CD14-positive monocyte (primary cell): ENCODE data around the gene TNFRSF4. TPM values are rescaled to one million over a fixed set of nuclear protein-coding genes. Genes with fewer than 3 reads are reported as not detected.

Source experiments
- DNase-seq, 3 donors: peaks; one replicate each; pipeline ENCODE4 v3.0.0-alpha.2; 2011 to 2022
- H2AFZ ChIP-seq: 2 replicates; pipeline ENCODE4 v1.6.0; 2012; ENCODE audit warnings: mild to moderate bottlenecking, low read depth, low read length, inconsistent platforms; ENCODE audit not compliant: insufficient read depth, poor library complexity, severe bottlenecking
- H3K27ac ChIP-seq, 2 donors: 1 replicate in 1 of 2; 2 replicates in 1 of 2; pipeline ENCODE4 v1.5.1; 2012 to 2013; ENCODE audit warnings: low read length in 2 of 2, control low read depth in 1 of 2, inconsistent platforms in 1 of 2, low read depth in 1 of 2, mild to moderate bottlenecking in 1 of 2
- H3K27me3 ChIP-seq, 2 donors: one replicate each; pipeline versions ENCODE4 v1.6.0 to v1.6.1; 2011 to 2013; ENCODE audit warnings: low read length in 2 of 2; ENCODE audit not compliant: control insufficient read depth in 2 of 2, insufficient read depth in 2 of 2
- H3K36me3 ChIP-seq, 2 donors: replicated peaks in 1 of 2; 1 replicate in 1 of 2; 2 replicates in 1 of 2; pipeline versions ENCODE4 v1.5.1 to v1.6.1; 2012 to 2013; ENCODE audit warnings: low read length in 2 of 2, control low read depth in 1 of 2, inconsistent platforms in 1 of 2, mild to moderate bottlenecking in 1 of 2; ENCODE audit not compliant: insufficient read depth in 2 of 2, control insufficient read depth in 1 of 2
- H3K4me1 ChIP-seq, 2 donors: 1 replicate in 1 of 2; 2 replicates in 1 of 2; pipeline versions ENCODE4 v1.5.1 to v1.6.1; 2012 to 2013; ENCODE audit warnings: low read length in 2 of 2, control low read depth in 1 of 2, inconsistent platforms in 1 of 2, mild to moderate bottlenecking in 1 of 2, moderate library complexity in 1 of 2; ENCODE audit not compliant: insufficient read depth in 2 of 2, control insufficient read depth in 1 of 2
- H3K4me2 ChIP-seq: replicated peaks from 2 replicates; pipeline ENCODE3; 2012; ENCODE audit warnings: low read length, moderate library complexity, mild to moderate bottlenecking; ENCODE audit not compliant: poor library complexity, severe bottlenecking; ENCODE audit errors: extremely low read depth
- H3K4me3 ChIP-seq, 3 experiments: fragments of 200-600 bp in 1 of 3; sonication (generic) in 1 of 3; replicated peaks in 1 of 3; 1 replicate in 2 of 3; 2 replicates in 1 of 3; pipeline ENCODE4 v1.5.1; 2011 to 2013; ENCODE audit warnings: low read length in 3 of 3, mild to moderate bottlenecking in 3 of 3, control low read depth in 2 of 3, low read depth in 2 of 3, inconsistent platforms in 1 of 3, moderate library complexity in 1 of 3
- H3K79me2 ChIP-seq: 2 replicates; pipeline ENCODE4 v1.6.0; 2012; ENCODE audit warnings: mild to moderate bottlenecking, control low read depth, inconsistent platforms, low read length, moderate library complexity; ENCODE audit not compliant: insufficient read depth
- H3K9ac ChIP-seq: 2 replicates; pipeline ENCODE4 v1.6.0; 2017; ENCODE audit warnings: low read length, mild to moderate bottlenecking; ENCODE audit not compliant: insufficient read depth, poor library complexity, severe bottlenecking
- H3K9me3 ChIP-seq, 2 donors: replicated peaks in 1 of 2; 1 replicate in 1 of 2; 2 replicates in 1 of 2; pipeline versions ENCODE4 v1.5.1 to v1.6.1; 2012 to 2013; ENCODE audit warnings: low read length in 2 of 2, control low read depth in 1 of 2; ENCODE audit not compliant: control insufficient read depth in 1 of 2, insufficient read depth in 1 of 2
- H4K20me1 ChIP-seq: 2 replicates; pipeline ENCODE4 v1.6.0; 2012; ENCODE audit warnings: mild to moderate bottlenecking, low read length, control low read depth, moderate library complexity; ENCODE audit not compliant: insufficient read depth
- H3K27ac Mint-ChIP-seq, 7 donors: one replicate each; pipeline ENCODE4 v1.8.0; 2020; ENCODE audit warnings: mild to moderate bottlenecking in 7 of 7, mixed read lengths in 7 of 7, moderate library complexity in 6 of 7, inconsistent platforms in 2 of 7
- H3K27me3 Mint-ChIP-seq, 3 donors: one replicate each; pipeline ENCODE4 v1.8.0; 2021 to 2022; ENCODE audit warnings: low read depth in 3 of 3, mild to moderate bottlenecking in 3 of 3, mixed read lengths in 3 of 3, moderate library complexity in 3 of 3, inconsistent platforms in 1 of 3
- H3K36me3 Mint-ChIP-seq, 2 donors: one replicate each; pipeline ENCODE4 v1.8.0; 2020; ENCODE audit warnings: mixed read lengths in 2 of 2, inconsistent platforms in 1 of 2, mild to moderate bottlenecking in 1 of 2
- H3K4me1 Mint-ChIP-seq: one replicate; pipeline ENCODE4 v1.8.0; 2020; ENCODE audit warnings: mild to moderate bottlenecking, mixed read lengths
- H3K4me3 Mint-ChIP-seq, 2 donors: one replicate each; pipeline ENCODE4 v1.8.0; 2020; ENCODE audit warnings: mild to moderate bottlenecking in 2 of 2, mixed read lengths in 2 of 2, moderate library complexity in 1 of 2
- H3K9me3 Mint-ChIP-seq, 7 donors: one replicate each; pipeline ENCODE4 v1.8.0; 2020 to 2022; ENCODE audit warnings: mixed read lengths in 7 of 7, mild to moderate bottlenecking in 6 of 7, moderate library complexity in 6 of 7, inconsistent platforms in 2 of 7
- CTCF ChIP-seq: fragments of 200-600 bp; IDR thresholded peaks from one replicate; pipeline ENCODE4 v1.8.0; 2022; ENCODE audit warnings: antibody characterized with exemption, mild to moderate bottlenecking
- WGBS: methylation state at CpG from one replicate; pipeline ENCODE4 v1.1.5; 2013; ENCODE audit warnings: missing lambda C conversion rate; ENCODE audit not compliant: insufficient coverage; 5-methylcytosine and 5-hydroxymethylcytosine counted together
- intact Hi-C, 2 donors: fragments of 100-400 bp; cut with micrococcal nuclease; formaldehyde crosslinking; loops; one replicate each; pipeline versions ENCODE4 v1.15.0 to v1.15.1; 2023
- polyA plus RNA-seq, 3 donors: library from polyadenylated mRNA; depleted of rRNA in 1 of 3; unstranded in 2 of 3; stranded (reverse) in 1 of 3; fragments of 300-500 nt in 2 of 3; fragments of >200 nt in 1 of 3; fragmentation: Illumina TruSeq in 2 of 3; gene quantifications; 1 replicate in 2 of 3; 2 replicates in 1 of 3; pipeline ENCODE4 v1.2.3, GENCODE V29; 2012 to 2021

Gene TNFRSF4
- polyA plus RNA-seq, 3 donors = 0.05 TPM; not detected in 2

DNA sequence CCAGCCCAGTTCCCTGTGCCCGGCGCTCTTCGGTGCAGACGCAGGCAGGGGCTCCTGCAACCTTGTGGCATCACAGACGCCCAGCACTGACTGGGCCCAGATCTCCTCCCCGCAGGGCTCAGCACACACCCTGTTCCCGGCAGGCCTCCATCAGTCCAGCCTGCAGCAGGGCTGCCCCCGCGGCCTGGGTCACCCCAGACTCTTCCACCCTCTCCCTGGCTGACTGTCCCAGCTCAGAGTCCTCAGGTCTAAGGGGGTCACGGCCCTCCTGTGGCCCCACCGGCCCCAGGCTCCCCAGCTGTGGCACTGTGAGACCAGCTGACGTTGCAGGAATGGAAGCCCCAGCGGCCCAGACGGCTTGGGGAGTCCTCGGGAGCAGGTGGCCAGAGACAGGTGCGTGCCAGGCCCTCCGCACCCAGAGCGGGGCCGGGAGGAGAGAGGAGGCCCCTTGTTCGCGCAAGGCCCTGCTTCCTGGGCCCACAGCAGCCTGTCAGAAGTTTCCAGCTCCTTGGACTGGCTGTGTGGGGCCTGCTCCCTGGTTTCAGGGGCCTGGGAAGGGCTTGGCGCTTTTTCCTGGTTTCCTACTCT lies 22.3 kb upstream of the TNFRSF4 start:
- peaks cover 24% of the 10 kb centered on the region for H3K79me2 ChIP-seq
- WGBS = 90% methylated on average over 20 of the region's 22 CpGs
- no peak overlapping the region for H3K4me3 ChIP-seq
- Mint-ChIP-seq H3K9me3 (peaks cover 0 to 5% (median 0%) of the 10 kb centered on the region in 7 donors), H3K4me1 (peaks cover 14% of the 10 kb centered on the region), H3K27ac (no peak overlapping the region), H3K27me3 (peaks cover 0 to 36% (median 1%) of the 10 kb centered on the region in 3 donors), H3K4me3 (no peak overlapping the region), H3K36me3 (peaks cover 13 to 15% of the 10 kb centered on the region in 2 donors)
- no peak overlapping the region for H3K9ac ChIP-seq
- intact Hi-C loops = loop anchor here in 1 of 2 donors (10.0 kb wide), 1 partner anchor 201 kb away; no protein-coding TSS in a partner anchor
- no peak overlapping the region for H2AFZ ChIP-seq
- H3K27ac ChIP-seq = no peak overlapping the region
- TF ChIP-seq CTCF = no peak
- H3K4me2 ChIP-seq = no peak overlapping the region
- peaks cover 0 to 6% of the 10 kb centered on the region in 2 donors for H3K27me3 ChIP-seq
- H3K9me3 ChIP-seq = no peaks in the 10 kb centered on the region
- H4K20me1 ChIP-seq = peaks cover 6% of the 10 kb centered on the region
- no peak for DNase-seq
- peaks cover 0 to 3% of the 10 kb centered on the region in 2 donors for H3K36me3 ChIP-seq
- peaks cover 3 to 13% of the 10 kb centered on the region in 2 donors for H3K4me1 ChIP-seq

- TF ChIP-seq CTCF = no peak
- peaks cover 14% of the 10 kb centered on the region for H4K20me1 ChIP-seq
- H3K4me1 Mint-ChIP-seq = peaks cover 25% of the 10 kb centered on the region
- peaks cover 35% of the 10 kb centered on the region for H3K79me2 ChIP-seq
- H3K36me3 ChIP-seq = peaks cover 0 to 3% of the 10 kb centered on the region in 2 donors
- peaks cover 14 to 24% of the 10 kb centered on the region in 2 donors for H3K4me1 ChIP-seq
- H3K27me3 Mint-ChIP-seq = peaks cover 0 to 33% (median 1%) of the 10 kb centered on the region in 3 donors
- no peaks in the 10 kb centered on the region for H3K9me3 ChIP-seq
- intact Hi-C loops = loop anchor here in 1 of 2 donors (10.0 kb wide), 1 partner anchor 200 kb away; no protein-coding TSS in a partner anchor
- no peak overlapping the region for H3K27ac Mint-ChIP-seq
- no peak for DNase-seq
- peaks cover 0 to 3% (median 0%) of the 10 kb centered on the region in 7 donors for H3K9me3 Mint-ChIP-seq
- no peak overlapping the region for H3K9ac ChIP-seq
- no peak overlapping the region for H3K4me3 Mint-ChIP-seq
- peaks cover 13 to 16% of the 10 kb centered on the region in 2 donors for H3K36me3 Mint-ChIP-seq
- no peak overlapping the region for H3K4me2 ChIP-seq
- H3K27ac ChIP-seq = no peak overlapping the region
- H3K4me3 ChIP-seq = no peak overlapping the region
- H3K27me3 ChIP-seq = peaks cover 0 to 6% of the 10 kb centered on the region in 2 donors
- no peak overlapping the region for H2AFZ ChIP-seq
- WGBS = 94% methylated on average over 24 of the region's 27 CpGs
These were observed 21.2 kb upstream of the TNFRSF4 start for GRCh38 chr1:1235016-1235744.
